RWPE1 (cell line): Measurements from ENCODE around the gene GJA5.

Source experiments
- CTCF ChIA-PET: fragments of 350-600 bp; sonication (Branson Sonifier 250); formaldehyde crosslinking; extraction: SDS; loops from one replicate; lab custom pipeline; 2021; lab: Yijun Ruan, JAX
- POLR2A ChIA-PET: fragments of 400-600 bp; formaldehyde crosslinking; extraction: SDS; loops from one replicate; lab custom pipeline; 2020; ENCODE audit warnings: antibody characterized with exemption; ENCODE audit not compliant: low non-redundant PET; lab: Yijun Ruan, JAX
- DNase-seq: peaks from one replicate; pipeline ENCODE4 v3.0.0; 2012; ENCODE audit warnings: low spot score
- H3K27ac ChIP-seq: fragments of 450-650 bp; 2 replicates; pipeline ENCODE4 v1.5.1; 2017
- TF ChIP-seq, protein P1 (sequence below): fragments of 450-650 bp; conservative IDR thresholded peaks from 2 replicates; pipeline ENCODE4 v1.5.1; 2017; ENCODE audit warnings: low read depth, mild to moderate bottlenecking

Gene GJA5

DNA sequence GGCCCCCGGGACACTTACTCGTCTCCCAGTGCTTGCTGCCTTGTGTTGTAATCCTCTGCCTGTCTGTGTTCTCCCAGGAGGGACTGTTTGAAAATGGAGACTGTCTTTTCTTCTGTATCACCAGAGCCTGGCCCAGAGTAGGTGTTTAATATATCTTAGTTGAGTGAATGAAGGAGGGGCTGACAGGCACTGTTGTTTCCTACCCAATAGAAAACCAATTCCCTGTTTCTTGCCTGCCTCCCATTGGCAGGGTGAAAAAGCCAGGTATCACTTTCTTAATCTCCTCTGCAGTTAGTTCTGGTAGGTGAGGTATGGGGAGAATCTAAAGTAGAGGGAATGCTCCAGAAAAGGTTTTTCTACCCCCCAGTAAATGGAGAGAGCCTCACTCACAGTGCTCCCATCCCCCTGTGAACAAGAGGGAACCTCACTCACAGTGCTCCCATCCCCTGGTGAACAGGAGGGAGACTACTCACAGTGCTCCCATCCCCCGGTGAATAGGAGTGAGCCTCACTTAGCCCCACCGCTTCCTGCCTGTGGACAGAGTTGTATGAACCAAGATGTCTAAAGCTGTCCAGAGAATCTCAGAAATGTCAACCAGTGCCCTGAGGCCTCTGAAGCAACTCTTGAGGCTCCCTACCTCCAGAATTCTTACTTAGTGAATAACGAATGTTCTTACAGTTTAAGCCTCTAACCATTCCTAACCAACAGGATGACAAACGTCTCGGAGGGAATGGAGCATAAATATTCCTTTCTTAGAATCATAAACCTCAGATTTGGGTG is at the start of gene GJA5:
Gene GJA5, minus strand, starts transcription at position 122 of the 780 bp plus-strand sequence. CDS start 1,364 bp downstream, outside the sequence.
- no peak within 1 kb of the TSS for H3K27ac ChIP-seq
- TF ChIP-seq, protein P1, sequence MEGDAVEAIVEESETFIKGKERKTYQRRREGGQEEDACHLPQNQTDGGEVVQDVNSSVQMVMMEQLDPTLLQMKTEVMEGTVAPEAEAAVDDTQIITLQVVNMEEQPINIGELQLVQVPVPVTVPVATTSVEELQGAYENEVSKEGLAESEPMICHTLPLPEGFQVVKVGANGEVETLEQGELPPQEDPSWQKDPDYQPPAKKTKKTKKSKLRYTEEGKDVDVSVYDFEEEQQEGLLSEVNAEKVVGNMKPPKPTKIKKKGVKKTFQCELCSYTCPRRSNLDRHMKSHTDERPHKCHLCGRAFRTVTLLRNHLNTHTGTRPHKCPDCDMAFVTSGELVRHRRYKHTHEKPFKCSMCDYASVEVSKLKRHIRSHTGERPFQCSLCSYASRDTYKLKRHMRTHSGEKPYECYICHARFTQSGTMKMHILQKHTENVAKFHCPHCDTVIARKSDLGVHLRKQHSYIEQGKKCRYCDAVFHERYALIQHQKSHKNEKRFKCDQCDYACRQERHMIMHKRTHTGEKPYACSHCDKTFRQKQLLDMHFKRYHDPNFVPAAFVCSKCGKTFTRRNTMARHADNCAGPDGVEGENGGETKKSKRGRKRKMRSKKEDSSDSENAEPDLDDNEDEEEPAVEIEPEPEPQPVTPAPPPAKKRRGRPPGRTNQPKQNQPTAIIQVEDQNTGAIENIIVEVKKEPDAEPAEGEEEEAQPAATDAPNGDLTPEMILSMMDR = no peak
- CTCF ChIA-PET = no interaction called here
- DNase-seq = peak; percentile 22
- POLR2A ChIA-PET = no interaction called here

DNA sequence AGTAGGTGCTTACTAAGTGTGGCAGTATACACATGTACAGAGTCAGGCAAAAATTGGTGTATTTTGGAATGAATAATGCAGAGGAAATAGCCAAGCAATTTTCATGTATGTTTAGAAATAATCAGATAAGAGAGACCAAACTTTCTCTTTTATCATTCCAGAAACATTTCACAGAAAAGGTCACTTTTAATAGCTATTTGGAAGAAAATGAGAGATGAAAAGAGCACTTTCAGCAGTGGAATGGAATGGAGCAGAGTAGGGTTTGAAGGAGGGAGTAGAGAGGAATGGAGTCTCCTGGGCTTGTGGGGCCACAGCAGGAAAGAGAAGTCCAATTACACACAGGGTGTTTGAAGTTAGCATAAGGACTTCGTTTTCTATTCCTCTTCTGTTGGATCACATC is 48.8 kb upstream of the GJA5 start:
- ChIA-PET POLR2A (no interaction called here), CTCF (no interaction called here)
- DNase-seq = no peak
- TF ChIP-seq, protein P1 = no peak
- H3K27ac ChIP-seq = no peak overlapping the region

DNA sequence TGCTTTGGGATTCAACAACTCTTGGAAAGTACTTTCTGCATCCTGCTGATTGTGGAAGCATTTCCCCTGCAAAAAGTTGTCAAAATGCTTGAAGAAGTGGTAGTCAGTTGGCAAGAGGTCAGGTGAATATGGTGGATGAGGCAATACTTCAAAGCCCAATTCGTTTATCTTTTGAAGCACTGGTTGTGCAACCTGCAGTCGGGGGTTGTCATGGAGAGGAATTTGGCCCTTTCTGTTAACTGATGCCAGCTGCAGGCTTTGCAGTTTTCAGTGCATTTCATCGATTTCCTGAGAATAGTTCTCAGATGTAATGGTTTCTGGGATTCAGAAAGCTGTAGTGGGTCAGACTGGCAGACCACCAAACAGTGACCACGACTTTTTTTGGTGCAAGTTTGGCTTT is 47.6 kb upstream of the GJA5 start:
- H3K27ac ChIP-seq = no peak overlapping the region
- no peak for DNase-seq
- ChIA-PET CTCF (no interaction called here), POLR2A (no interaction called here)
- TF ChIP-seq, protein P1 = no peak

DNA sequence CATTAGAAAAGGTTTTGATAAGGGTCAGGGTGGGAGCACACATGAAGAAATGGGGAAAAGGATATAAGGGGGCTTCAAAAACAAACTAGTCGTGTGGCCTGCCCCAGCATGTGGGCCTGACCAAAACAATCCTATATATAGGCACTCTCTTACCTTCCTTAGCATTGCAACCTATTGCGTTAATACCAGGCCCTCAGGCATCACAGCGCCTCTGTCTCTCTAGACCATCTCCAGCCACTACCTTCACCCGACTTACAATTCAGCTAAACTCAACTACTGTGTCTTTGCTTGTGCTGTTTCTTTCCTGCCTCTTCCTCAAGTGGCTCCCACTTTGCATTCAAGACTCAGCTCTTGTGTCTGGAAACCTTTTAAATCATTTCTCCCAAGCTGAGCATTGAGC is 47.0 kb upstream of the GJA5 start:
- POLR2A ChIA-PET = no interaction called here
- no peak overlapping the region for H3K27ac ChIP-seq
- TF ChIP-seq, protein P1 = no peak
- no peak for DNase-seq
- CTCF ChIA-PET = interaction anchor here (0.6 kb wide), 1 partner anchor 76 kb away, joined by 7 read pairs; no protein-coding TSS in a partner anchor

DNA sequence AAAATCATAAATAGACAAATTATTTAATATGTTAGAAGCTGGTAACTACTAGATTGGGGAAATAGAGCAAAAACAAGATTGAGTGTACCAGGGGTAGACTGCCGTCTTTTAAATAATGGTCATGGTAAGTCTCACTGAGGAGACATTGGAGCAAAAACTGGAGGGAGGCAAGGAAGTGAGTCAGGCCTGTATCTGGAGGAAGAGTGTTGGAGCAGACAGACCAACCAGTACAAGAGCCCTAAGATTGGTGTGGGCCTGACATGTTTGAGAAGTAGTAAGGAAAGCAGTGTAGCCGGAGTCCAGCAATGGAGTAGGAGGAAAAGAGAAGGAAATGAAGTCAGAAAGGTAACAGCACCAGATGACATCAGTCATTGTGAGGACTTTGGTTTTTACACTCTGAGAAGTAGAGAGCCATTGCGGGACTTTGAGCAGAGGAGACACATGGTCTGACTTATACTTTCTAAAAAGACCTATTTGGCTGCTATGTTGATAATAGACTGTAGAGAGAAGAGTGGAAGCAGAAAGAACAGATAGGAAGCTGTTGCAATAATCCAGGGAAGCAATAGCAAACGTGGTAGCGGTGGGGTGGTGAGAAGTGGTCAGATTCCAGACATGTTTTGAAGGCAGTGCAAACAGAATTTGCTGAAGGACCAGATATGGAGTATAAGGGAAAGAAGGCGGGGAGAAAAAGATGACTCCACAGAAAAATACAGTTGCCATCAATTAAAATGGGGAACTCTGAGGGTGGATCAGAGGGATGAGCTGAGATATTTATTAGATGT is 44.7 kb upstream of the GJA5 start:
- ChIA-PET POLR2A (no interaction called here), CTCF (no interaction called here)
- TF ChIP-seq, protein P1 = no peak
- no peak for DNase-seq
- H3K27ac ChIP-seq = no peak overlapping the region

DNA sequence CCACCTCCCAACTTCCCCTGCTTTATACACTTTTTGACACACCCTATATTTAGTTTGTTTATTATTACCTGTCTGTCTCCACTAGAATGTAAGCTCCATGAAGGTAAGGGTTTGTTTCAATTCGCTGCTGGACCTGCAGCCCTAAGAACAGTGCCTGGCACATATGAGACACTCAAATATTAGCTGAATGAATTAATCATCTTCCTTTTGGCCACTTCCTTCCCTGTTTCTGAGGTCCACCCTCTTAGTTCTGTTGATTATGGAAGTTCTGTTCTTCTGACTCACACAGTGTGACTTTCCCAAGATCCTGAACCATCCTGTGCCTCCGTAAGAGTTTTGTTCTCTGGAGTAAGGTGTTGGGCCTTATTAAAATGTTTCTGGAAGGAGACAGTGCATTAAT is 40.4 kb upstream of the GJA5 start:
- POLR2A ChIA-PET = no interaction called here
- H3K27ac ChIP-seq = no peak overlapping the region
- no peak for DNase-seq
- CTCF ChIA-PET = no interaction called here
- TF ChIP-seq, protein P1 = no peak
